PC-3 (cell line): ENCODE results near the gene HPN. TPM values are rescaled to one million over a fixed set of nuclear protein-coding genes. Genes with fewer than 3 reads are reported as not detected.
"Not testable (repeated sequence)": the region's sequence is repeated elsewhere in the genome, so short reads cannot be mapped to it uniquely, and the experiment has no call there.

Source experiments
- ATAC-seq: fragments of 200-7000 bp; cut with Tn5 transposase; 2 replicates; pipeline ENCODE4 v1.9.1; 2020; ENCODE audit warnings: mild to moderate bottlenecking, moderate library complexity
- BruUV-seq: library from RNA; stranded (reverse); fragments of 400-500 nt; replicated peaks from 2 replicates; lab custom pipeline; 2021; lab: Mats Ljungman, UMichigan
- CTCF ChIA-PET: fragments of 300-600 bp; sonication (Branson Sonifier 250); formaldehyde crosslinking; loops from one replicate; lab custom pipeline; 2022; ENCODE audit warnings: antibody characterized with exemption; lab: Charles Lee
- POLR2A ChIA-PET: fragments of 300-600 bp; sonication (Branson Sonifier 250); formaldehyde crosslinking; loops from one replicate; lab custom pipeline; 2022; ENCODE audit warnings: antibody characterized with exemption; ENCODE audit not compliant: unreplicated experiment; lab: Charles Lee
- DNase-seq: peaks from one replicate; pipeline ENCODE4 v3.0.0-alpha.2; 2015
- H2AFZ ChIP-seq: fragments of 300-600 bp; sonication (generic); 2 replicates; pipeline ENCODE4 v1.6.0; 2016; ENCODE audit warnings: antibody characterized with exemption, low read length
- H3F3A ChIP-seq: fragments of 300-600 bp; sonication (generic); one replicate; pipeline ENCODE4 v1.6.0; 2017; ENCODE audit warnings: antibody characterized with exemption, low read length, control low read depth, mild to moderate bottlenecking; ENCODE audit not compliant: unreplicated experiment
- H3K27ac ChIP-seq: fragments of 300-600 bp; sonication (generic); 2 replicates; pipeline ENCODE4 v1.5.1; 2016; ENCODE audit warnings: mild to moderate bottlenecking, low read length
- H3K27me3 ChIP-seq: fragments of 300-600 bp; sonication (generic); 2 replicates; pipeline ENCODE4 v1.6.1; 2016; ENCODE audit warnings: low read length, mixed read lengths
- H3K36me3 ChIP-seq: fragments of 300-600 bp; sonication (generic); 2 replicates; pipeline ENCODE4 v1.6.1; 2016; ENCODE audit warnings: low read depth, mixed run types, low read length, mixed read lengths
- H3K4me1 ChIP-seq: fragments of 300-600 bp; sonication (generic); 2 replicates; pipeline ENCODE4 v1.5.1; 2016; ENCODE audit warnings: low read length; ENCODE audit not compliant: insufficient read depth
- H3K4me2 ChIP-seq: fragments of 300-600 bp; sonication (generic); 2 replicates; pipeline ENCODE4 v1.6.0; 2016; ENCODE audit warnings: low read length
- H3K4me3 ChIP-seq: fragments of 300-600 bp; sonication (generic); 2 replicates; pipeline ENCODE4 v1.5.1; 2016; ENCODE audit warnings: mild to moderate bottlenecking, low read length, mixed read lengths
- H3K79me2 ChIP-seq: fragments of 300-600 bp; sonication (generic); 2 replicates; pipeline ENCODE4 v1.6.1; 2017; ENCODE audit warnings: low read length, mixed read lengths
- H3K9ac ChIP-seq: fragments of 300-600 bp; sonication (generic); 2 replicates; pipeline ENCODE4 v1.6.0; 2016; ENCODE audit warnings: mild to moderate bottlenecking, low read length
- H3K9me2 ChIP-seq: fragments of 300-600 bp; sonication (generic); replicated peaks from 2 replicates; pipeline ENCODE4 v1.6.1; 2016; ENCODE audit warnings: mixed run types, low read length, mixed read lengths
- H3K9me3 ChIP-seq: fragments of 300-600 bp; sonication (generic); 2 replicates; pipeline ENCODE4 v1.6.1; 2016; ENCODE audit warnings: low read length, mixed read lengths
- H4K20me1 ChIP-seq: fragments of 300-600 bp; sonication (generic); 2 replicates; pipeline ENCODE4 v1.6.1; 2016; ENCODE audit warnings: low read length, mixed read lengths
- EZH2 ChIP-seq: fragments of 300-600 bp; sonication (generic); IDR thresholded peaks from one replicate; pipeline ENCODE4 v1.6.1; 2017; ENCODE audit warnings: antibody characterized with exemption, mild to moderate bottlenecking, low read length; ENCODE audit not compliant: unreplicated experiment
- EZH2phosphoT487 ChIP-seq: fragments of 300-600 bp; sonication (generic); IDR thresholded peaks from 2 replicates; pipeline ENCODE4 v1.6.1; 2018; ENCODE audit warnings: mild to moderate bottlenecking, antibody characterized with exemption, low read length, borderline replicate concordance
- intact Hi-C: fragments of 100-400 bp; cut with micrococcal nuclease; formaldehyde crosslinking; loops from 2 replicates; pipeline ENCODE4 v1.9.0; 2023
- total RNA-seq: library from RNA; depleted of rRNA; stranded (reverse); fragments of >200 nt; gene quantifications from 2 replicates; pipeline ENCODE4 v1.2.3, GENCODE V29; 2014
- TF ChIP-seq, protein P1 (sequence below): fragments of 300-600 bp; sonication (generic); conservative IDR thresholded peaks from 2 replicates; pipeline ENCODE4 v1.5.1; 2017; ENCODE audit warnings: antibody characterized with exemption, low read depth, mild to moderate bottlenecking, low read length

The HPN gene
- total RNA-seq, 1 experiment from 2014 or later, result 0.18 TPM

- intact Hi-C loops, result no loop called here
- no peak overlapping the region for H3K27ac ChIP-seq
- ATAC-seq, result no peak
- TF ChIP-seq EZH2 (no peak), EZH2phosphoT487 (no peak)
- TF ChIP-seq, protein P1, sequence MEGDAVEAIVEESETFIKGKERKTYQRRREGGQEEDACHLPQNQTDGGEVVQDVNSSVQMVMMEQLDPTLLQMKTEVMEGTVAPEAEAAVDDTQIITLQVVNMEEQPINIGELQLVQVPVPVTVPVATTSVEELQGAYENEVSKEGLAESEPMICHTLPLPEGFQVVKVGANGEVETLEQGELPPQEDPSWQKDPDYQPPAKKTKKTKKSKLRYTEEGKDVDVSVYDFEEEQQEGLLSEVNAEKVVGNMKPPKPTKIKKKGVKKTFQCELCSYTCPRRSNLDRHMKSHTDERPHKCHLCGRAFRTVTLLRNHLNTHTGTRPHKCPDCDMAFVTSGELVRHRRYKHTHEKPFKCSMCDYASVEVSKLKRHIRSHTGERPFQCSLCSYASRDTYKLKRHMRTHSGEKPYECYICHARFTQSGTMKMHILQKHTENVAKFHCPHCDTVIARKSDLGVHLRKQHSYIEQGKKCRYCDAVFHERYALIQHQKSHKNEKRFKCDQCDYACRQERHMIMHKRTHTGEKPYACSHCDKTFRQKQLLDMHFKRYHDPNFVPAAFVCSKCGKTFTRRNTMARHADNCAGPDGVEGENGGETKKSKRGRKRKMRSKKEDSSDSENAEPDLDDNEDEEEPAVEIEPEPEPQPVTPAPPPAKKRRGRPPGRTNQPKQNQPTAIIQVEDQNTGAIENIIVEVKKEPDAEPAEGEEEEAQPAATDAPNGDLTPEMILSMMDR, result no peak
- no peaks in the 10 kb centered on the region for H3K79me2 ChIP-seq
- no peaks in the 10 kb centered on the region for H3K9me3 ChIP-seq
- H3F3A ChIP-seq, result no peaks in the 10 kb centered on the region
- no peaks in the 10 kb centered on the region for H4K20me1 ChIP-seq
- H3K4me2 ChIP-seq, result no peak overlapping the region
- H3K9ac ChIP-seq, result no peak overlapping the region
- CTCF ChIA-PET, result no interaction called here
- POLR2A ChIA-PET, result no interaction called here
- H3K9me2 ChIP-seq, result no peaks in the 10 kb centered on the region
- no peak for DNase-seq
- H3K4me1 ChIP-seq, result no peaks in the 10 kb centered on the region
- no peak overlapping the region for H3K4me3 ChIP-seq
- H3K36me3 ChIP-seq, result no peaks in the 10 kb centered on the region
- no TSS peak for BruUV-seq
- H2AFZ ChIP-seq, result no peak overlapping the region
- no peaks in the 10 kb centered on the region for H3K27me3 ChIP-seq
Observed at GRCh38 chr19:35048911-35049411, 7.4 kb downstream of the HPN start.

DNA sequence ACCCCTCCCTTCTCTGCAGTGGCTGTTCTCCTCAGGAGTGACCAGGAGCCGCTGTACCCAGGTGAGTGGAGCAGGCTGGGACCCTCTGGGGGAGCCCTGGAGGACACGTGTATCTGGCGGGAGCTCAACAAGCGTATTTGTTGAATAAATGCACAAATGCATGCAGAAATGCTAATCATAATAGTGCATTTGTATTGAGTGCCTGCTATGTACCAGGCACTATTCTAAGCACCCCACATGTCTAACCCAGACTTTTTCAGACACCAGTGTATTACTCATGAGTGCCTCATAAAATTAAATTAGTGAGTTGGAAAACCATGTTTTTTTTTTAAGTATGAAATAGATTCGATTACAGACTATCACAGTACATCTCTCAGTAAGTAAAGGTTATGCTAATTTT is 7.9 kb downstream of the HPN start:
- no peaks in the 10 kb centered on the region for H3K27me3 ChIP-seq
- ChIA-PET POLR2A (no interaction called here), CTCF (no interaction called here)
- H4K20me1 ChIP-seq, result no peaks in the 10 kb centered on the region
- H3K4me1 ChIP-seq, result no peaks in the 10 kb centered on the region
- H3K27ac ChIP-seq, result no peak overlapping the region
- H2AFZ ChIP-seq, result no peak overlapping the region
- H3K9ac ChIP-seq, result no peak overlapping the region
- H3K4me2 ChIP-seq, result no peak overlapping the region
- no peaks in the 10 kb centered on the region for H3K9me2 ChIP-seq
- no peaks in the 10 kb centered on the region for H3K79me2 ChIP-seq
- TF ChIP-seq EZH2phosphoT487 (no peak), EZH2 (no peak)
- TF ChIP-seq, protein P1, result no peak
- DNase-seq (no peak), ATAC-seq (no peak)
- intact Hi-C loops, result no loop called here
- no peak overlapping the region for H3K4me3 ChIP-seq
- H3K9me3 ChIP-seq, result no peaks in the 10 kb centered on the region
- no peaks in the 10 kb centered on the region for H3K36me3 ChIP-seq
- BruUV-seq, result no TSS peak
- no peaks in the 10 kb centered on the region for H3F3A ChIP-seq

DNA sequence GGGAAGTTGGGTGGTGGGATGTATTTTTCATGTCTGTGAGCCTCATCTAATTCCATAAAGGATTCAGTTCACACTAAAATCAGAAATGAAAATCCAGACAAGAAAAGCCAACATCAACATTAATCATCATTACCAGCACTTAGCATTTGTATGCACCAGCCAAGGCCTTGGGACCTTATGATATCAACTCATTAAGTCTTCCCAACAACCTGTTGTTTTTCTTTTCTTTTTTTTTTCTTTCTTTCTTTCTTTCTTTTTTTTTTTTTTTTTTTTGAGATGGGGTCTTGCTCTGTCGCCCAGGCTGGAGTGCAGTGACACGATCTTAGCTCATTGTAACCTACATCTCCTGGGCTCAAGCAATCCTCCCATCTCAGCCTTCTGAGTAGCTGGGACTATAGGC is 9.1 kb downstream of the HPN start:
- H3K4me2 ChIP-seq, H3K79me2 ChIP-seq, H3F3A ChIP-seq, H3K9ac ChIP-seq, BruUV-seq, H3K36me3 ChIP-seq, DNase-seq, H3K27ac ChIP-seq, ATAC-seq, intact Hi-C loops, H3K4me3 ChIP-seq, CTCF ChIA-PET, H4K20me1 ChIP-seq, POLR2A ChIA-PET, H3K9me2 ChIP-seq, H3K9me3 ChIP-seq, H3K27me3 ChIP-seq, H2AFZ ChIP-seq, H3K4me1 ChIP-seq: not testable (repeated sequence)

GRCh38 chr19:35051268-35051667 is 9.7 kb downstream of the HPN start:
- H3F3A ChIP-seq, H3K27me3 ChIP-seq, DNase-seq, H3K9me2 ChIP-seq, intact Hi-C loops, POLR2A ChIA-PET, ATAC-seq, H3K79me2 ChIP-seq, H3K4me1 ChIP-seq, H3K9me3 ChIP-seq, H2AFZ ChIP-seq, H3K9ac ChIP-seq, CTCF ChIA-PET, BruUV-seq, H3K36me3 ChIP-seq, H4K20me1 ChIP-seq, H3K27ac ChIP-seq, H3K4me3 ChIP-seq, H3K4me2 ChIP-seq: not testable (repeated sequence)
